GM23338 (cell line): ENCODE results near the gene STAT5B. TPM values are rescaled to one million over a fixed set of nuclear protein-coding genes. Genes with fewer than 3 reads are reported as not detected.

Source experiments
- ATAC-seq: fragments of 200-7000 bp; cut with Tn5 transposase; 3 replicates; pipeline ENCODE4 v1.9.1; 2020
- DNase-seq: peaks from one replicate; pipeline ENCODE4 v3.0.0-alpha.2; 2015; ENCODE audit warnings: low spot score
- H2AFZ ChIP-seq: fragments of 200-600 bp; sonication (generic); 2 replicates; pipeline ENCODE4 v1.8.0; 2016; ENCODE audit warnings: antibody characterized with exemption, mild to moderate bottlenecking, moderate library complexity
- H3F3A ChIP-seq: fragments of 200-600 bp; sonication (generic); replicated peaks from 2 replicates; pipeline ENCODE4 v1.8.0; 2017; ENCODE audit warnings: antibody characterized with exemption, mixed run types, low read depth
- H3K27ac ChIP-seq: fragments of 200-600 bp; sonication (generic); 2 replicates; pipeline ENCODE4 v1.6.1; 2016; ENCODE audit warnings: low read depth
- H3K27me3 ChIP-seq: fragments of 200-600 bp; sonication (generic); 2 replicates; pipeline ENCODE4 v1.8.0; 2016; ENCODE audit warnings: mild to moderate bottlenecking, mixed run types, moderate library complexity; ENCODE audit not compliant: insufficient read depth
- H3K36me3 ChIP-seq: fragments of 200-600 bp; sonication (generic); 2 replicates; pipeline ENCODE4 v1.8.0; 2016; ENCODE audit warnings: mild to moderate bottlenecking; ENCODE audit not compliant: insufficient read depth
- H3K4me1 ChIP-seq: fragments of 200-600 bp; sonication (generic); 2 replicates; pipeline ENCODE4 v1.8.0; 2016; ENCODE audit warnings: mild to moderate bottlenecking, moderate library complexity; ENCODE audit not compliant: insufficient read depth
- H3K4me2 ChIP-seq: fragments of 200-600 bp; sonication (generic); 2 replicates; pipeline ENCODE4 v1.7.1; 2017; ENCODE audit warnings: mixed run types
- H3K4me3 ChIP-seq: fragments of 200-600 bp; sonication (generic); 2 replicates; pipeline ENCODE4 v1.6.1; 2016; ENCODE audit warnings: mixed run types
- H3K79me2 ChIP-seq: fragments of 200-600 bp; sonication (generic); replicated peaks from 2 replicates; pipeline ENCODE4 v1.8.0; 2017; ENCODE audit warnings: mild to moderate bottlenecking; ENCODE audit not compliant: insufficient read depth
- H3K9me2 ChIP-seq: fragments of 200-600 bp; sonication (generic); 2 replicates; pipeline ENCODE4 v1.8.0; 2017; ENCODE audit not compliant: insufficient read depth
- H4K20me1 ChIP-seq: fragments of 200-600 bp; sonication (generic); replicated peaks from 2 replicates; pipeline ENCODE4 v1.8.0; 2017; ENCODE audit warnings: mild to moderate bottlenecking; ENCODE audit not compliant: insufficient read depth
- H3K27ac Mint-ChIP-seq: 2 replicates; pipeline ENCODE4 v1.8.0; 2020; ENCODE audit warnings: inconsistent platforms, mild to moderate bottlenecking, moderate library complexity, mixed read lengths
- H3K27me3 Mint-ChIP-seq: 3 replicates; pipeline ENCODE4 v1.8.0; 2022; ENCODE audit warnings: low read depth, mild to moderate bottlenecking, moderate library complexity, mixed read lengths, inconsistent platforms; ENCODE audit not compliant: insufficient read depth, poor library complexity
- H3K36me3 Mint-ChIP-seq: 3 replicates; pipeline ENCODE4 v1.8.0; 2021; ENCODE audit warnings: low read depth, mild to moderate bottlenecking, inconsistent platforms, moderate library complexity, mixed read lengths
- H3K4me1 Mint-ChIP-seq: 3 replicates; pipeline ENCODE4 v1.8.0; 2020; ENCODE audit warnings: mild to moderate bottlenecking, inconsistent platforms, mixed read lengths
- H3K4me3 Mint-ChIP-seq: 3 replicates; pipeline ENCODE4 v1.8.0; 2021; ENCODE audit warnings: moderate library complexity, mild to moderate bottlenecking, inconsistent platforms, mixed read lengths
- H3K9me3 Mint-ChIP-seq: 3 replicates; pipeline ENCODE4 v1.8.0; 2020; ENCODE audit warnings: moderate library complexity, mild to moderate bottlenecking, inconsistent platforms, mixed read lengths
- CREB1 ChIP-seq: fragments of 250-450 bp; sonication (Bioruptor Pico); IDR thresholded peaks from 2 replicates; pipeline ENCODE4 v1.5.0; 2020; ENCODE audit warnings: low read depth, mild to moderate bottlenecking, moderate library complexity
- CTCF ChIP-seq, 2 experiments: fragments of 200-600 bp in 1 of 2; sonication (generic) in 1 of 2; conservative IDR thresholded peaks; 2 replicates each; pipeline versions ENCODE4 v1.5.1 to v1.6.1; 2016 to 2017; ENCODE audit warnings: antibody characterized with exemption in 2 of 2, low read depth in 2 of 2, mild to moderate bottlenecking in 2 of 2, moderate library complexity in 1 of 2
- ETS1 ChIP-seq: IDR thresholded peaks from 2 replicates; pipeline ENCODE4 v1.6.1; 2016; ENCODE audit warnings: antibody characterized with exemption
- REST ChIP-seq: IDR thresholded peaks from one replicate; pipeline ENCODE4 v1.6.1; 2018; ENCODE audit warnings: antibody characterized with exemption; ENCODE audit not compliant: unreplicated experiment
- STAT1 ChIP-seq: IDR thresholded peaks from one replicate; pipeline ENCODE4 v1.6.1; 2016; ENCODE audit warnings: antibody characterized with exemption; ENCODE audit not compliant: unreplicated experiment
- ZNF331 ChIP-seq: fragments of 250-450 bp; sonication (Bioruptor Pico); IDR thresholded peaks from 2 replicates; pipeline ENCODE4 v1.5.0; 2020; ENCODE audit warnings: low read depth, mild to moderate bottlenecking, moderate library complexity
- polyA plus RNA-seq: library from polyadenylated mRNA; unstranded; fragments of >200 nt; fragmentation: Nextera tagmentation; extraction: Ambion mirVana; gene quantifications from 2 replicates; pipeline ENCODE4 v1.2.1, GENCODE V29; 2016
- total RNA-seq: library from RNA; depleted of rRNA; stranded (reverse); fragments of >200 nt; shearing (Covaris generic); gene quantifications from 2 replicates; pipeline ENCODE4 v1.2.3, GENCODE V29; 2014
- TF ChIP-seq, protein P1 (sequence below): fragments of 250-450 bp; sonication (Bioruptor Pico); IDR thresholded peaks from 2 replicates; pipeline ENCODE4 v1.5.0; 2020; ENCODE audit warnings: mild to moderate bottlenecking, moderate library complexity

STAT5B gene
- total and polyA plus RNA-seq, 2 experiments from 2014 or later = 13.9 to 60.5 TPM

DNA sequence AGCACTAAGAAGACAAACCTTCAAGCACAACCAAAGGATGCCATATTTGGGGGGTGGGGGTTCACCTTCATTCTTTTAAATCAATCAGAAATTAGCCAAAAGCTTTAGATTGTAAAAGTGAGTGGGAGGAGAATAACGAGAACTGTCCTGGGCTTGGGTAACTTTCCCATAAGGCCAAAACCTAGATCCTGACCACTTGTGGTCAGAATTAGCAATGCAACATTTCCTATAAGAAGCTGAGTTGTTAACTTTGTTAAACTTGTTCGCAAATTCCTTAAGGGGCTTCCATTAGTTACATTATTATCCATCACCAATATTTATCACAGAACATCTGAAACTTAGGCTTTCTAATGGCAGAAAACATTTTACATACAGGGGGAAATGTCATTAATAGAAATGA is 25.1 kb downstream of the STAT5B start:
- no peaks in the 10 kb centered on the region for H3K36me3 Mint-ChIP-seq
- H3K4me1 Mint-ChIP-seq = peaks cover 21% of the 10 kb centered on the region
- H3K9me3 Mint-ChIP-seq = no peaks in the 10 kb centered on the region; the same call in 2 of the 3 replicates
- H3K27me3 Mint-ChIP-seq = no peaks in the 10 kb centered on the region
- no peaks in the 10 kb centered on the region for H3K36me3 ChIP-seq
- peaks cover 7% of the 10 kb centered on the region; the same call in 1 of the 2 replicates for H3K4me1 ChIP-seq
- H2AFZ ChIP-seq = no peak overlapping the region
- H3K4me3 Mint-ChIP-seq = no peak overlapping the region
- TF ChIP-seq ZNF331 = no peak
- peak; percentile 42 to 49 for TF ChIP-seq CTCF (conservative IDR thresholded peaks at IDR 0.05; ENCODE audit: low read depth in 2 of 2)
- H3K4me2 ChIP-seq = no peak overlapping the region
- peak; percentile 46 for DNase-seq
- peak; percentile 43 for ATAC-seq
- H3K4me3 ChIP-seq = no peak overlapping the region
- no peaks in the 10 kb centered on the region for H3F3A ChIP-seq
- H4K20me1 ChIP-seq = no peaks in the 10 kb centered on the region
- no peaks in the 10 kb centered on the region for H3K27me3 ChIP-seq
- H3K27ac ChIP-seq = no peak overlapping the region
- H3K27ac Mint-ChIP-seq = no peak overlapping the region
- H3K79me2 ChIP-seq = peaks cover 63% of the 10 kb centered on the region
- no peaks in the 10 kb centered on the region for H3K9me2 ChIP-seq

GRCh38 chr17:42249681-42250446 is 26.3 kb downstream of the STAT5B start:
- peaks cover 16% of the 10 kb centered on the region for H3K4me1 Mint-ChIP-seq
- Histone ChIP-seq H3F3A (no peaks in the 10 kb centered on the region), H3K27ac (no peak overlapping the region; the same call in 1 of the 2 replicates), H3K36me3 (no peaks in the 10 kb centered on the region), H4K20me1 (no peaks in the 10 kb centered on the region), H3K79me2 (peaks cover 71% of the 10 kb centered on the region), H3K4me3 (no peak overlapping the region), H3K27me3 (no peaks in the 10 kb centered on the region), H3K4me2 (no peak overlapping the region), H3K4me1 (peaks cover 7% of the 10 kb centered on the region; the same call in 1 of the 2 replicates), H3K9me2 (no peaks in the 10 kb centered on the region), H2AFZ (no peak overlapping the region)
- no peaks in the 10 kb centered on the region for H3K27me3 Mint-ChIP-seq
- no peak overlapping the region for H3K4me3 Mint-ChIP-seq
- ATAC-seq = no peak
- no peak for DNase-seq
- no peaks in the 10 kb centered on the region for H3K36me3 Mint-ChIP-seq
- no peak overlapping the region for H3K27ac Mint-ChIP-seq
- H3K9me3 Mint-ChIP-seq = no peaks in the 10 kb centered on the region; the same call in 2 of the 3 replicates
- TF ChIP-seq STAT1 (no peak), ETS1 (no peak), ZNF331 (no peak), REST (no peak), CREB1 (no peak)
- TF ChIP-seq, protein P1, sequence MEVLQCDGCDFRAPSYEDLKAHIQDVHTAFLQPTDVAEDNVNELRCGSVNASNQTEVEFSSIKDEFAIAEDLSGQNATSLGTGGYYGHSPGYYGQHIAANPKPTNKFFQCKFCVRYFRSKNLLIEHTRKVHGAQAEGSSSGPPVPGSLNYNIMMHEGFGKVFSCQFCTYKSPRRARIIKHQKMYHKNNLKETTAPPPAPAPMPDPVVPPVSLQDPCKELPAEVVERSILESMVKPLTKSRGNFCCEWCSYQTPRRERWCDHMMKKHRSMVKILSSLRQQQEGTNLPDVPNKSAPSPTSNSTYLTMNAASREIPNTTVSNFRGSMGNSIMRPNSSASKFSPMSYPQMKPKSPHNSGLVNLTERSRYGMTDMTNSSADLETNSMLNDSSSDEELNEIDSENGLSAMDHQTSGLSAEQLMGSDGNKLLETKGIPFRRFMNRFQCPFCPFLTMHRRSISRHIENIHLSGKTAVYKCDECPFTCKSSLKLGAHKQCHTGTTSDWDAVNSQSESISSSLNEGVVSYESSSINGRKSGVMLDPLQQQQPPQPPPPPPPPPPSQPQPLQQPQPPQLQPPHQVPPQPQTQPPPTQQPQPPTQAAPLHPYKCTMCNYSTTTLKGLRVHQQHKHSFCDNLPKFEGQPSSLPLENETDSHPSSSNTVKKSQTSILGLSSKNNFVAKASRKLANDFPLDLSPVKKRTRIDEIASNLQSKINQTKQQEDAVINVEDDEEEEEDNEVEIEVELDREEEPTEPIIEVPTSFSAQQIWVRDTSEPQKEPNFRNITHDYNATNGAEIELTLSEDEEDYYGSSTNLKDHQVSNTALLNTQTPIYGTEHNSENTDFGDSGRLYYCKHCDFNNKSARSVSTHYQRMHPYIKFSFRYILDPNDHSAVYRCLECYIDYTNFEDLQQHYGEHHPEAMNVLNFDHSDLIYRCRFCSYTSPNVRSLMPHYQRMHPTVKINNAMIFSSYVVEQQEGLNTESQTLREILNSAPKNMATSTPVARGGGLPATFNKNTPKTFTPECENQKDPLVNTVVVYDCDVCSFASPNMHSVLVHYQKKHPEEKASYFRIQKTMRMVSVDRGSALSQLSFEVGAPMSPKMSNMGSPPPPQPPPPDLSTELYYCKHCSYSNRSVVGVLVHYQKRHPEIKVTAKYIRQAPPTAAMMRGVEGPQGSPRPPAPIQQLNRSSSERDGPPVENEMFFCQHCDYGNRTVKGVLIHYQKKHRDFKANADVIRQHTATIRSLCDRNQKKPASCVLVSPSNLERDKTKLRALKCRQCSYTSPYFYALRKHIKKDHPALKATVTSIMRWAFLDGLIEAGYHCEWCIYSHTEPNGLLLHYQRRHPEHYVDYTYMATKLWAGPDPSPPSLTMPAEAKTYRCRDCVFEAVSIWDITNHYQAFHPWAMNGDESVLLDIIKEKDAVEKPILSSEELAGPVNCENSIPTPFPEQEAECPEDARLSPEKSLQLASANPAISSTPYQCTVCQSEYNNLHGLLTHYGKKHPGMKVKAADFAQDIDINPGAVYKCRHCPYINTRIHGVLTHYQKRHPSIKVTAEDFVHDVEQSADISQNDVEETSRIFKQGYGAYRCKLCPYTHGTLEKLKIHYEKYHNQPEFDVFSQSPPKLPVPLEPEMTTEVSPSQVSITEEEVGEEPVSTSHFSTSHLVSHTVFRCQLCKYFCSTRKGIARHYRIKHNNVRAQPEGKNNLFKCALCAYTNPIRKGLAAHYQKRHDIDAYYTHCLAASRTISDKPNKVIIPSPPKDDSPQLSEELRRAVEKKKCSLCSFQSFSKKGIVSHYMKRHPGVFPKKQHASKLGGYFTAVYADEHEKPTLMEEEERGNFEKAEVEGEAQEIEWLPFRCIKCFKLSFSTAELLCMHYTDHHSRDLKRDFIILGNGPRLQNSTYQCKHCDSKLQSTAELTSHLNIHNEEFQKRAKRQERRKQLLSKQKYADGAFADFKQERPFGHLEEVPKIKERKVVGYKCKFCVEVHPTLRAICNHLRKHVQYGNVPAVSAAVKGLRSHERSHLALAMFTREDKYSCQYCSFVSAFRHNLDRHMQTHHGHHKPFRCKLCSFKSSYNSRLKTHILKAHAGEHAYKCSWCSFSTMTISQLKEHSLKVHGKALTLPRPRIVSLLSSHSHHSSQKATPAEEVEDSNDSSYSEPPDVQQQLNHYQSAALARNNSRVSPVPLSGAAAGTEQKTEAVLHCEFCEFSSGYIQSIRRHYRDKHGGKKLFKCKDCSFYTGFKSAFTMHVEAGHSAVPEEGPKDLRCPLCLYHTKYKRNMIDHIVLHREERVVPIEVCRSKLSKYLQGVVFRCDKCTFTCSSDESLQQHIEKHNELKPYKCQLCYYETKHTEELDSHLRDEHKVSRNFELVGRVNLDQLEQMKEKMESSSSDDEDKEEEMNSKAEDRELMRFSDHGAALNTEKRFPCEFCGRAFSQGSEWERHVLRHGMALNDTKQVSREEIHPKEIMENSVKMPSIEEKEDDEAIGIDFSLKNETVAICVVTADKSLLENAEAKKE = no peak
